HG03135 (cell line): ENCODE results near the gene MKRN2.
"Not testable (repeated sequence)": the region's sequence is repeated elsewhere in the genome, so short reads cannot be mapped to it uniquely, and the experiment has no call there.

ENCODE experiments used
- ATAC-seq: cut with Tn5 transposase; IDR thresholded peaks from one replicate; pipeline ENCODE4 v1.9.1; 2021; ENCODE audit warnings: mild to moderate bottlenecking, moderate library complexity; ENCODE audit not compliant: unreplicated experiment

Gene MKRN2

GRCh38 chr3:12556690-12557472, at the start of gene MKRN2:
Gene MKRN2, plus strand, starts transcription at chr3:12557087. Its CDS starts 64 bp downstream, at chr3:12557151.
- ATAC-seq: peak; percentile 85

GRCh38 chr3:12507591-12508281, 49.2 kb upstream of the MKRN2 start:
- no peak for ATAC-seq

DNA sequence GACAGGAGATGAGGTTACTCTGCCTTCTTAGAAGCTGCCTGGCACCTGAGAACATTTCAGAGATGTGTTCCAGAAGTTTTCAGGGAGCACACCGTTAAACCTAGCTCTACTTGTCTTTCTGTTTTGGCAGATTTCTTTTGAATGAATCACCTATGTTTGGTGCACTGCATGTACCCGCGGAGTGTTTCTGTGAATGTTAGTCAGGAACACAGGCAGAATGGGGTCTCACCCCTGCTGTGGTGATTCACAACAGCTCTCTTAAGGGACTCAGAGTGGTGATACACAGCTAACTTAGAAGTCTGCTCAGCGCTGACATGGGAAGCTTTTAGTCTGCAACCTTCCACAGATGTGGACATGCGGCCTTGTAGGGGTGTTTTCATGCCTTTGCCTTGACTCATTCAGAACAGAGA, 48.6 kb upstream of the MKRN2 start:
- ATAC-seq: no peak

GRCh38 chr3:12509466-12509865, 47.4 kb upstream of the MKRN2 start:
- no peak for ATAC-seq

DNA sequence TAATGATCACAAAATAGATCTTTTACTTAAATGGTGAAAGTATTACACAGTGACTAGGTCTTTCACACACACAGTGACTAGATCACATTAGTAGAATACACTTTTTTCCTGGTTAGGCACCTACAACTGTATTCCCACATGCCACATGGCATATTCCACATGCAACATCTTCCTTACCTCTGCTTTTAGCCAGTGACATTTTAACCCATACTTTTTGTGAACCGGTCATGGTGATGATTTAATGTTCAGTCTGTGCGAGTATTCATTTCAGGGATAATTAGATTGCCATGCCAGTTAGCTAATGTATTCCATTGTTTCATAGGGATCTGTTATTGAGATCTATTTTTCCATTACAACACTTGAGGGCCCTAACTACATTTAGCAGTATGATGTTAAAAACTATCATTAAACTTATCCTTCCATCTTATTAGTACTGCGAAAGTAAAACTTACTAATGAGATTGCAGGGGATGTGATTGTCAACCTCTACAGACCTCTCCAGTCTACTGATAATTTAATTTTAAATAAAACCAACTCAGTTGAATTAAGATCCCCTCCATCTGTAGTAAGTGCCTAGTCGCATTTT, 44.3 kb upstream of the MKRN2 start:
- no peak for ATAC-seq

DNA sequence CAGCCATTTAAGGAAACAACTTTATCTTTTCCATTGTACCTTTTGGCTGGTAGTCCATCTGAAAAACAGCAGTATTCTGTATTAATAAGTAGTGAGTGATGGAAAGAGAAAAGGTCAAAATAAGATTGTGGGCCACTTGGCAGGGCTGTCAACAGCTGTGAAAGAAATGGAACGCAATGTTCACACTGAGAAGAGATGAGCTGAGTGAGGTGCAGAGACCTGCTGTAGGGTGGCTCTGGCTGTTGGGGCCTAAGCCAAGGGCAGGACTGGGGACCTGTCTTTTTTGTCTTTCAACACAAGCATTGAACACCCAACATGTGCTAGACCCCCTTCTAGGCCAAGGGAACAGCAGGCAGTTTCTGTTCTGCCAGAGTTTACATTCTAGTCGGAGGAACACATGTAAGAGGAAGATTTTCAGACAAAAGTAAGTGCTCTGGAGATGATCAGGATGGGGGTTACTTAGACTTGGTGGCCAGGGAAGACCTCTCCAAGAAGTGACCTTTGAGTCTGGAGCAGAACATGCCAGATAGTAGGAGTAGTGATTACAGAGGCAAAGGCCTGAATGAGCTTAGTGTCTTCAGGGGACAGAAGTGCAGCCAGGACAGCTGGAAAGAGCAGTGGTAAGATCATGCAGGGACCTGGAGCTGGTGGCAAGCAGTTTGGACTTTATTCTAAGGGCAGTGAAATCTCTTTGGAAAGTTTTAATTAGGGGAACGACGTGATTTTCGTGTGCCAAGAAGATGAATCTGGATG, 43.0 kb upstream of the MKRN2 start:
- no peak for ATAC-seq

DNA sequence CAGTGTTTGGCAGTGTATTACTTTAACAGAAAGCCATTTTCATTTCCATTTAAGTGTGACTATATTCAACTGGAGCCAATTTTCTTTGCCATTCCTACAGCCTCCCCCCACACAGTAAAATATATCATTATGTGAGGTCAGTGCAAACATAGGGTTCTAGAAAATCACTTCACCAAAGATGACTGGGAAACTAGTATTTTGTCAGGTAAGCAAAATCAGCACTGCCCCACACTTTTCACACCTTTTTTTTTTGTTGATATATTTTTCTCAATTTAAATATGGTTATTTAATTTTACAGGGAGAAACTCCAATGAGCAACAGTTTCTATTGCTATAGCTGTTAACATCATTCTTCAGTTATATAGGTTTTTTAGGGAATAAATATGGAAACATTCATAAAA, 41.3 kb upstream of the MKRN2 start:
- ATAC-seq: no peak

GRCh38 chr3:12516873-12517272, 40.0 kb upstream of the MKRN2 start:
- ATAC-seq: no peak

GRCh38 chr3:12518261-12519028, 38.4 kb upstream of the MKRN2 start:
- ATAC-seq: no peak

- no peak for ATAC-seq
These were observed 35.9 kb upstream of the MKRN2 start for GRCh38 chr3:12521010-12521409.

DNA sequence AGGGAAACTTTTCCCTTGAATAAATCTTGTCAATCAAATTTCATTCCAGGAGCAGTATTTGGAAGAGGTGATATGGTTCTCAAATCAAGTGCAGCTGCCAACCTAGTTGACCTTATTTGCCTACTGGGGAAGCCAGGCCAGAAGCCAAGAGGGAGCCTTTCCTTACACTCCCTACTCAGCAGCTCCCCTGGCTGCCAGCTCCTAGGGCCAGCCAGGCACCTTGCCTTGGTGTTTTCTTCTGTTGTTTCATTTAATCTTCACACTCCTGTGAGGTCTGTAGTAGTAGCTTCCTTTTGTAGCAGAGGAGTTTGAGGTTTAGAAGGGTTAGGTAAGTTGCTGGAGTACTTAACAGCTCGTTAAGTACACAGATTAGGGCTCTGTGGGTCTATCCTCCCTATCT, 34.2 kb upstream of the MKRN2 start:
- no peak for ATAC-seq

- no peak for ATAC-seq
These were observed 29.1 kb upstream of the MKRN2 start for GRCh38 chr3:12527757-12528143.

- ATAC-seq: no peak
These were observed 24.7 kb upstream of the MKRN2 start for GRCh38 chr3:12532182-12532581.

DNA sequence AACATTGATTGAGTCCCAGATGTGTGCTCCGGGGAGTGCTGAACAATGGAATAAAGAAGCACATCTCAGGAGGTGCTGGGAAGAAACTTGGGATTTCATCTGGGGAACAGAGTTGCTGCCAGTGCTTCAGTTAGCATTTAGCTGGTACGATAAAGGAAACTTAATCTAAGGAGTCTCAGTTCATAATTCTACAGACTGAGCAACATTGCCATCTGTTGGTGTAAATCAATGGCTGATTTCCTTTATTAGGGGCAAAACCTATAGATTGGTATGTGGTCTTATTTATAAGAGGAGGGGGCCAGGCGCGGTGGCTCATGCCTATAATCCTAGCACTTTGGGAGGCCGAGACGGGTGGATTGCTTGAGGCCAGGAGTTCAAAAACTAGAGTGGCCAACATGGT, 20.5 kb upstream of the MKRN2 start:
- no peak for ATAC-seq

GRCh38 chr3:12541625-12542024, 15.3 kb upstream of the MKRN2 start:
- no peak for ATAC-seq

DNA sequence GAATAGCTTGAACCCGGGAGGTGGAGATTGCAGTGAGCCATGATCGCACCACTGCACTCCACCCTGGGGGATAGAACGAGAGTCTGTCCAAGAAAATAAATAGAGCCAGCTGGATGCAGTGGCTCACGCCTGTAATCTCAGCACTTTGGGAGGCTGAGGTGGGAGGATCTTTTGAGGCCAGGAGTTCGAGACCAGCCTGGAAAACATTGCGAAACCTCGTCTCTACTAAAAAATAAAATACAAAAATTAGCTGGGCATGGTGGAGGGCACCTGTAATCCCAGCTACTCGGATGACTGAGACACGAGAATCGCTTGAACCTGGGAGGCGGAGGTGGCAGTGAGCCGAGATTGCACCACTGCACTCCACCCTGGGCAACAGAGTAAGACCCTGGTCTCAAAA, 13.4 kb upstream of the MKRN2 start:
- ATAC-seq: not testable (repeated sequence)

DNA sequence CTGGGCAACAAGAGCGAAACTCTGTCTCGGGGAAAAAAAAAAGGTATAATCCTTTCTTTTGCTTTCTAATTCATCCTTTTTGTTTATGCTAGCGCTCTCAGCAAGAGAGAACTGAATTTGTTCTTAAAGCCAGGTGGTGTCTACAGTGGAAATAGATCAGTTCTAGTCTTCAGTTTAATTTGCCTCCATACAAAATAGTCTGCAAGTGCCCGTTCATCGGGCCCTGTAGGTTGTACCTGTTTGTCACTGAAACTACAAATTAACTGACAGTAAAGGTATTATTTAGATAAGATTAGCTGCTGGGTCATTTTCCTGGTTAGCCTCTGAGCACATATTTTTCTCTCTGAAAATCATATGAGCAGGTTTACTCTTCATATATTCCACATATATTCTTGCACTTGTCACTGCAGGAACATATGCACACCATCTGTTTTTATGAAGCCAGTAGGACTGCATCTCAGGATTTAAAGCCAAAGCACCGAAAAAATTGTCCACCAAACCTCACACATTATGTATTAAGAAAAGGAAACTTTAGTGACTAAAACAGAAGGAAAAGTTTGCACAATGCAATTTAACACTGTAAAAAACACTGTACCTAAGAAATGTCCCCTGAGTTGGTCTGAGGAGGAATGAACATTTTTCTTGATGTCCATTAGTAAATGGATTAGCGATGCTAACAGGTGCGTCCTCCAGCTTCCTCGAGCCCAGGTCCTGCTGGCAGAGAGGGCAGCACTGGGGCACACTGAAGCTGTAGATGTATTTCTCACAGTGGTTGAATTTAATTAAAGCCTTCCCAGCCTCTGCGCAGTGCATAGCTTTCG, 12.0 kb upstream of the MKRN2 start:
- ATAC-seq: no peak

- ATAC-seq: no peak
These were observed 11.5 kb upstream of the MKRN2 start, which contains the start of gene MKRN2OS for GRCh38 chr3:12545473-12545791. Gene MKRN2OS, minus strand, starts transcription at chr3:12545499. Its CDS starts 35 bp downstream, at chr3:12545464.

- no peak for ATAC-seq
These were observed 6.7 kb upstream of the MKRN2 start for GRCh38 chr3:12549971-12550760.
